ENCODE measurements around the gene DDX23.

Gene DDX23

DNA sequence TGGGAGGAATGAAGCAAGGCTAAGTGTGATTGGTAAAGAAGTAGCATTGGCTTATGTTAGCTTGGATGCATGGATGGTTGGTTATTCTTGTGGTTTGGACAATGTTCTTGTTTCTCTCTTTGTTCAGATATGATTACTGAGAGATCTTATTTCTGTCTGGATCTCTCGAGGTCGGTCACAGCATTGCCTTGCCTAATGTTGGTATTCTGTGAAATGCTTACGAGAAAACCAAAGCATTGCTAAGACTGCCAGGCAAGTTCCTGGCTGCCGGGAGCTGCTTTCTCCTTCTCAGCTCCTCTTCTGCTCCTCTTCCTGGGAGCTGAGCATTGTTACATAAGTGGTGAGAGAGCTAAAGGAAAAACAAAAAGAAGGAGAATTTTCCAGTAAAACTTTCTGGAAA lies 21.1 kb upstream of the DDX23 start:
- TF ChIP-seq, protein P1, sequence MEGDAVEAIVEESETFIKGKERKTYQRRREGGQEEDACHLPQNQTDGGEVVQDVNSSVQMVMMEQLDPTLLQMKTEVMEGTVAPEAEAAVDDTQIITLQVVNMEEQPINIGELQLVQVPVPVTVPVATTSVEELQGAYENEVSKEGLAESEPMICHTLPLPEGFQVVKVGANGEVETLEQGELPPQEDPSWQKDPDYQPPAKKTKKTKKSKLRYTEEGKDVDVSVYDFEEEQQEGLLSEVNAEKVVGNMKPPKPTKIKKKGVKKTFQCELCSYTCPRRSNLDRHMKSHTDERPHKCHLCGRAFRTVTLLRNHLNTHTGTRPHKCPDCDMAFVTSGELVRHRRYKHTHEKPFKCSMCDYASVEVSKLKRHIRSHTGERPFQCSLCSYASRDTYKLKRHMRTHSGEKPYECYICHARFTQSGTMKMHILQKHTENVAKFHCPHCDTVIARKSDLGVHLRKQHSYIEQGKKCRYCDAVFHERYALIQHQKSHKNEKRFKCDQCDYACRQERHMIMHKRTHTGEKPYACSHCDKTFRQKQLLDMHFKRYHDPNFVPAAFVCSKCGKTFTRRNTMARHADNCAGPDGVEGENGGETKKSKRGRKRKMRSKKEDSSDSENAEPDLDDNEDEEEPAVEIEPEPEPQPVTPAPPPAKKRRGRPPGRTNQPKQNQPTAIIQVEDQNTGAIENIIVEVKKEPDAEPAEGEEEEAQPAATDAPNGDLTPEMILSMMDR (IDR thresholded peaks at IDR 0.05; ENCODE audit: extremely low read depth, missing control alignments): no peak
- no peak for DNase-seq (ENCODE audit: low spot score)

DNA sequence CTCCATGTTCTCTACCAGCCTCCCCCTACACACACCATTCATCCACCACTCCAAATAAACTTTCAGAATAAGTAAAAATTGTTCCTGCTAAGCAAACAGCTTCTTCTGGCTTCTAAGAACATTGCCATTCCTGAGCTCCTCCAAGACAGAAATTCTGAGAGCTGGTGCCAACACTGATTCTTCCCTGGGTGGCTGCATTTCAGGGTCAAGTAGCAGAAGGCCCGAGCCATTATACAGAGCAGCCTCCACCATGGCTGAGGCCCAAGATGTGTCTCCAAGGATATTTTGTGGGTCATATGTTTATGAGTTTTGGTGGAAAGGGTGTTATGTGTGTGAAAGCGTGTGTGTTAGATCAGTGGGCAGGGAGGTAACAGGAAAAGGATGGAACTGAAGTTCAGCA lies 17.2 kb upstream of the DDX23 start:
- TF ChIP-seq, protein P1 (IDR thresholded peaks at IDR 0.05; ENCODE audit: extremely low read depth, missing control alignments): no peak
- no peak for DNase-seq (ENCODE audit: low spot score)

DNA sequence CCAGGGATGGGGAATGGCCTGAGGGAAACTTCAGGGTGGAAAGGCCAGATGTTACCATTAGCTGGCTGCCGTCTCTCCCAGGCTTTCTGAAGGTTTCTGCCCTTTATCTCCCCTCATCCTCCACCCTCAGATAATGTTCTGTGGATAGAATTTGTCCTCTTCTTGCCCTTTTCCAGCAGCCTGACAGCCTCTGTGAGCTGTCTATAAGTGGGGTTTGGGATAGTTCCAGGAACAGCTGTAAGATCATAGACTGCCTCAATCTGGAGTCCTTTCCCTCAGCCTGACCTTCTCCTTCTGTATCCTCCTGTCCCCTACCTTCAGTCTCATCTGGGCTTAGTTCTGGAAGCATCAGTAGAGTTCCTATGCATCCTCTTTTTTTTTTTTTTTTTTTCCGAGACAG lies 16.5 kb upstream of the DDX23 start:
- TF ChIP-seq, protein P1 (IDR thresholded peaks at IDR 0.05; ENCODE audit: extremely low read depth, missing control alignments): no peak
- DNase-seq (ENCODE audit: low spot score): no peak

DNA sequence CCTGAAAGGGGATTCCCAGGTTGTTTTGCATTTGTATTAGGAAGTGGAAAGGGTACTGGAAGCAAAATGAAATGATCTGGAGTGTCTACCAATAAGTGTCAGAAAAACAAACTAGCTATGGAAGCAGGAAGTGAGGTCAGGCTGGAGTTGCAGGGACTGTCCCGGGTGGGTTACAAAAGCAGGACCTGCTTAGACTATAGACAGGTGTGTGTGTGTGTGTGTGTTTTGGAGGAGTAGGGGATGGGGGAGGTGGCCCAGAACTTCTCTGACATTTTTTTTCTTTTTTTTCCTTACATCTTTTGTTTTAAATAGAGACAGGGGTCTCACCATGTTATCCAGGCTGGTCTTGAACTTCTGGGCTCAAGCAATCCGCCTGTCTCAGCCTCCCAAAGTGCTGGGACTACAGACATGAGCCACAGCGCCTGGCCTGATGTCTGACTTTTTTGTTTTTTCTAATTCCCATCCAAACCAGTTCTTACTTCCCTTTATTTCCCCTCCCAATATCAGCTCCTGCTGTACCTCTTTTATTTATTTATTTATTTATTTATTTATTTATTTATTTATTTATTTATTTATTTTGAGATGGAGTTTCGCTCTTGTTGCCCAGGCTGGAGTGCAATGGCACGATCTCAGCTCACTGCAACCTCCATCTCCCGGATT lies 14.2 kb upstream of the DDX23 start:
- DNase-seq (ENCODE audit: low spot score): no peak
- TF ChIP-seq, protein P1 (IDR thresholded peaks at IDR 0.05; ENCODE audit: extremely low read depth, missing control alignments): no peak

DNA sequence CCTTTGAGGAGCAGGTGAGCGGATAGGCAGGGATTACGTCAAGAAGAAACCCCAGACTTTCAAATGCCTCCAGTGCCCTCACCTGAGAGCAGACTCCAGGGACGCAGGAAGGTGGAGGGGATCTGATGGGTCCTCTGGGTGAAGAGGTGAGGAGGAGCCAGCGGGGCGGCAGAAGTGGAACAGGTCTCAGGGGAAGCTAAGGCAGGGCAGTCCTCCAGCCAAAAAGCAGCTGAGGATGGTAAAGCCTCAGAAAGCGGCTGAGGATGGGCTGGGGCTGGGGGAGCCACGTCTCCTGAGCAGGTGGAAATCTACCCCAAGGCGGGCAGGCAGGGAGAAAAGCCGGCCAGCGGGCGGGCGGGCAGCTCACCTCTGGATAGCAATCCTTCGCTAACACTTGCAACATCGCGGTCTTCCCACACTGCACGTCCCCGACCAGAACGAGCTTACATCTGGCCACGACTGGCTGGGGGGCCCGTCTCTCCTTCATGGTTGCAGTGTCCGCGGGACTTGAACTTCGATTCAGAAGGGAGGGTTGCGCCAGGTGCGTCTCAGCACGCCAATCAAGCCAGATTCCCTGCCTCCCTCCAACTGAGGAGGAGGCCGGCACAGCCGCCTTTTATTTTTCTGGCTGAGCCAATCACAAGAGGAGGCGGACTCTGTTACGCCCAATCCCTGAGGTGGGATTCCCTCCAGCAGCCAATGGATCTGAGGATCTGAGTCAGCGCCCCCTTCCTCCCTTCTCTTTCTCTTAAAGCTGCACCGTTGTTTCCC lies 13.5 kb upstream of the DDX23 start, which contains the start of gene RND1:
RND1 (minus strand) TSS at position 590 of the 771 bp plus-strand sequence; CDS start at position 487, 103 bp downstream.
- TF ChIP-seq, protein P1 (IDR thresholded peaks at IDR 0.05; ENCODE audit: extremely low read depth, missing control alignments): no peak
- peak; percentile 88 for DNase-seq (ENCODE audit: low spot score)

DNA sequence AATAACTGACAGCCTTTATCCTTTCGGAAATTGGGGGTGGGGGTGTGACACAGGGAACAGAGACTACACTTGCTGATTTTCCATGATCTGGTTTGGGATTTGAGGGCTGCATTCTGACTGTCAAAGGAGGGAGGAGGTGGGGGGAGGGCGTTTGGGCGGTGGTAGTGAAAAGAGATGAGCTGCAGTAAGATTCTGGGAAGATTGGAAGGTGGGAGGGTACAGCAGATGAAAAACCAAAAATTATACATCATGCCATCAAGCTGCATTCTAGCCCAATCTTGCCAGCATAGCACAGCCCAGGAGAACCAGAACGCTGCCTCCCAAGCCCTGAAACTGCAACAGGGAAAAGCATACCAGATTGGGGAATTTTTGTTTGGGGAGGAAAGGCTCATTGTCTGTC lies 11.3 kb upstream of the DDX23 start:
- TF ChIP-seq, protein P1 (IDR thresholded peaks at IDR 0.05; ENCODE audit: extremely low read depth, missing control alignments): no peak
- DNase-seq (ENCODE audit: low spot score): no peak

DNA sequence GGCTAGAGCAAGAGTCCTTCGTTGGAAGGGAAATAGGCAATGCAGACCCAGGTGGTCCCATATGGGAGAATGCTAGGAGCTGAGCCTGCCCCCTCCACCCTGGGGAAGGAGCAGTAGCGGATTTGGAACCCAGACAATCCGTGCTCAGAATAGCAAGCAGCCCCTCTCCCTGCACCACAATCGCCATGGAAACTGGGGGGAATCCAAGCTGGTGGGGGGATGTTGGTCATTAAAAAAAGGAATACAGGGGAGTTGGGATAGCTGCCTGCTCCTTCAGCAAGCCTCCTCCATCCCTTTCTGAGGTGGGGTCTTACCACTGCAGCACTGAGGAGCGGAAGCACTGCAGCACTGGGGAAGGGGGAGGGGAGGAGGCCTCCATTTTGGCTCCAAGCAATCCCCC lies 10.8 kb upstream of the DDX23 start:
- no peak for DNase-seq (ENCODE audit: low spot score)
- TF ChIP-seq, protein P1 (IDR thresholded peaks at IDR 0.05; ENCODE audit: extremely low read depth, missing control alignments): no peak
